HG02884 (cell line): ENCODE data around the gene C7orf25.

Experiments used
- ATAC-seq: cut with Tn5 transposase; IDR thresholded peaks from one replicate; pipeline ENCODE4 v1.9.1; 2021; ENCODE audit warnings: mild to moderate bottlenecking, moderate library complexity; ENCODE audit not compliant: unreplicated experiment

C7orf25 gene

GRCh38 chr7:42880392-42880791 is 31.5 kb downstream of the C7orf25 start:
- ATAC-seq: no peak

- ATAC-seq: no peak
These were observed 33.6 kb downstream of the C7orf25 start for GRCh38 chr7:42878303-42878702.

- no peak for ATAC-seq
These were observed 34.0 kb downstream of the C7orf25 start for GRCh38 chr7:42877862-42878261.

DNA sequence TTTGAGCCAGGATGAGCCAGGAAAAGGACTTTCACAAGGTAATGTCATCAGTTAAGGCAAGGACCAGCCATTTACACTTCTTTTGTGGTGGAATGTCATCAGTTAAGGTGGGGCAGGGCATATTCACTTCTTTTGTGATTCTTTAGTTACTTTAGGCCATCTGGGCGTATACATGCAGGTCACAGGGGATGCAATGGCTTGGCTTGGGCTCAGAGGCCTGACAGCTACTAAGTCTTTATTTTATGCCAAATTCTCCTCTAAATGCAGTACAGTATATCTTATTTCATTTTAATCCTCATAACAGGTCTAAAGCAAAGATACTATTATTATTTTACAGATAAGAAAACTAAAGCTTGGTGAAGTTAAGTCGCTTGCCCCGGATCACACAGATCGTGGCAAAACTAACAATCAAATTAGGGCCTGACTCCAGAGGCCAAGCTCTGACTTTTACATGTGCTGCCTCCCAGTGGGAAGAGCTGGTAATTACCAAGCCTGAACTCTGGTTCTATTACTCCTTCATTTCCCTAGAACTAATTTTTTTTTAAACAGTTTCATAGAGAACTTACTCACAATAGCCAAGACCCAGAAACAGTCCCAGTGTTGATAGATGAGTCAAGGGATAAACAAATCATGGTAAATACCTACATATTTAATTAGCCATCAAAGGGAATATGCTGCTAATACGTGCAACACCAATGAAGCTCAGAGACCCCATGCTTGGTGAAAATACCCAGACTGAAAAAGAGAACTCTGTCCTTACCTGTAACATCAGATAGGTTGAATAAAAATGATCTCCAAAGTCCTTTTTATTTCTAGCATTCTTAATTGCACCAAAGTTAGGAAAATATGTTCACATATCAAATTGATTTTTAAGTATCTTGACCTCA is 35.4 kb downstream of the C7orf25 start:
- ATAC-seq: peak; percentile 91

DNA sequence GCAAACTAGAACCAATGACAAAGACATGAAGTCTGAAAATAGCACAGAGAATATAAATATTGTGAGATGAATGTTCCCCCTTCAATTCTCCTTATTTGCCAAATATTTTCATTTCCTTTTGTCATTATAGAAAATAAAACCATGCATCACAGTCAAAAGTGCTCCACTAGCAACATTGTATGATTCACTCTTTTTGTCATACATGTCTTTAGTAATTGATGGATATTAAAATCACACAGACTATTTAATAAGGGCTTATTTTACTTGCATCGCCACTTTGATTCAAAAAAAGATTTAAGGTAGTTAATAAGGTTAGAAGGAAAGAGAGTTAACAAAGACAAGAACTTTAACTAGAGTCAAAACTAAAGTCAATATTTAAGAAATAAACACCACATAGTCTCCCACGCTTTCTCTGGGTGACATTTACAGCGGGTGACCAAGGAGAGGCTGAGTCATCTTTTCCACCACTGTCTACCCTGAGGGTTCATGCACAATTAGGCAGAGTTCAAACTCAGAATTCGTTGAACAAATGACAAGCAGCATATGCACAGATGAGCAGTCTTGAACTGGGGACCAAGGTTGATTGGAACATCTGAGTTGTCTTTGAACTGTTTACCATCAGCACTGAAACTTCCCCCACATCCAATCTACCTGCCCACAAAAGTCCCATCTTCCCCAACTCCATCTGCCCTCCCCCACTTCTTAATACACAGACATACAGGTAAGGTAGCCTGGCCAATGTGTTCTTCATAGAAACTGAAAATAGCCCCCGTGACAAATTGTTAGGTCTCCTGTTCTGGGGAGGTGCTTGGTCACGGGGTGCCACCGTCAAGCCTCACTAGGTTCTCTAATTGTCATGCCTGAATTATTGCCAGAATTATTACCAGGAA is 42.5 kb downstream of the C7orf25 start:
- ATAC-seq: peak; percentile 99

- no peak for ATAC-seq
These were observed 43.4 kb downstream of the C7orf25 start for GRCh38 chr7:42868480-42868879.
